ENCODE measurements around the gene MTMR1. TPM values are rescaled to one million over a fixed set of nuclear protein-coding genes. Genes with fewer than 3 reads are reported as not detected.

MTMR1 gene
- total RNA-seq, 1 experiment from 2014 or later, result 23.6 TPM

DNA sequence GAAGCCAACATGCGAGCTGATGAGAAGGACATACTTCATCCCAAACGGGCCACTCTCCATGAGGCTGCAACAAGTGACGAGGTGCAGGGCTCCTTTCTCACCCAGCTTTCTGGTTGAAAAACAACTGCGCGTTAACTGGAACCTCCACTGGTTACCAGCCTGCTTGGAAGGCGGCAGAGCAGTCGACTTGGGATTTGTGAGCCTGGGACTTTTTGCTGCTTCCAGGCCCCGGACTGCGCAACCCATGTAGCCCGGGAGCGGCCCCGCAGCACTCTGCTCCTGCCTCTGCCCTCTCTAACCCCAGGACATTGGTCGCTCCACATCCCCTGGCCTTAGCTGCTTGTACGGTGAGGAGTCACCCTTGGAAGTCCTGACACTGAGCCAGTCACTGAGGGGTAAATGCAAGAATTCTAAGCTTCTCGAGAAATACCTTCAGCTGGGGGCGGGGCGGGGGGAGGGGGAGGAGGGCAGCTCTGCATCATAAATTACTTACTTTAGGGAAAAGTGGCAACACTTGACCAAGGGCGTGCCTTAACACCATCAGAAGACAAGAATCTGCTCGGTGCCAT, 72.7 kb downstream of the MTMR1 start:
- H3K4me3 ChIP-seq (ENCODE audit: low read depth, low read length, poor library complexity, severe bottlenecking), result no peak overlapping the region
- CTCF ChIA-PET, result no interaction called here
- no peaks in the 10 kb centered on the region for H3K36me3 ChIP-seq (ENCODE audit: insufficient read depth, low read length, poor library complexity, severe bottlenecking)
- BruUV-seq (replicated peaks), result no TSS peak
- TF ChIP-seq, protein P1, sequence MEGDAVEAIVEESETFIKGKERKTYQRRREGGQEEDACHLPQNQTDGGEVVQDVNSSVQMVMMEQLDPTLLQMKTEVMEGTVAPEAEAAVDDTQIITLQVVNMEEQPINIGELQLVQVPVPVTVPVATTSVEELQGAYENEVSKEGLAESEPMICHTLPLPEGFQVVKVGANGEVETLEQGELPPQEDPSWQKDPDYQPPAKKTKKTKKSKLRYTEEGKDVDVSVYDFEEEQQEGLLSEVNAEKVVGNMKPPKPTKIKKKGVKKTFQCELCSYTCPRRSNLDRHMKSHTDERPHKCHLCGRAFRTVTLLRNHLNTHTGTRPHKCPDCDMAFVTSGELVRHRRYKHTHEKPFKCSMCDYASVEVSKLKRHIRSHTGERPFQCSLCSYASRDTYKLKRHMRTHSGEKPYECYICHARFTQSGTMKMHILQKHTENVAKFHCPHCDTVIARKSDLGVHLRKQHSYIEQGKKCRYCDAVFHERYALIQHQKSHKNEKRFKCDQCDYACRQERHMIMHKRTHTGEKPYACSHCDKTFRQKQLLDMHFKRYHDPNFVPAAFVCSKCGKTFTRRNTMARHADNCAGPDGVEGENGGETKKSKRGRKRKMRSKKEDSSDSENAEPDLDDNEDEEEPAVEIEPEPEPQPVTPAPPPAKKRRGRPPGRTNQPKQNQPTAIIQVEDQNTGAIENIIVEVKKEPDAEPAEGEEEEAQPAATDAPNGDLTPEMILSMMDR (conservative IDR thresholded peaks at IDR 0.05; ENCODE audit: low read depth, low read length), result no peak
- no peak for TF ChIP-seq EZH2 (IDR thresholded peaks at IDR 0.05; ENCODE audit: borderline replicate concordance, low read depth, low read length, poor library complexity, severe bottlenecking)
- no peak for DNase-seq (ENCODE audit: low spot score)
- no peaks in the 10 kb centered on the region for H3K27me3 ChIP-seq (replicated peaks; ENCODE audit: insufficient read depth, low read depth, low read length, poor library complexity)
- POLR2A ChIA-PET (ENCODE audit: low non-redundant PET), result no interaction called here
- intact Hi-C loops (cut with micrococcal nuclease; ENCODE audit: unreplicated experiment), result no loop called here
- no peaks in the 10 kb centered on the region for H3K4me1 ChIP-seq (ENCODE audit: insufficient read depth, low read length, poor library complexity, severe bottlenecking)
- H3K27ac ChIP-seq (ENCODE audit: low read depth, low read length, poor library complexity, severe bottlenecking), result no peak overlapping the region
- no peaks in the 10 kb centered on the region for H3K9me3 ChIP-seq (ENCODE audit: low read depth, low read length, poor library complexity, severe bottlenecking)

DNA sequence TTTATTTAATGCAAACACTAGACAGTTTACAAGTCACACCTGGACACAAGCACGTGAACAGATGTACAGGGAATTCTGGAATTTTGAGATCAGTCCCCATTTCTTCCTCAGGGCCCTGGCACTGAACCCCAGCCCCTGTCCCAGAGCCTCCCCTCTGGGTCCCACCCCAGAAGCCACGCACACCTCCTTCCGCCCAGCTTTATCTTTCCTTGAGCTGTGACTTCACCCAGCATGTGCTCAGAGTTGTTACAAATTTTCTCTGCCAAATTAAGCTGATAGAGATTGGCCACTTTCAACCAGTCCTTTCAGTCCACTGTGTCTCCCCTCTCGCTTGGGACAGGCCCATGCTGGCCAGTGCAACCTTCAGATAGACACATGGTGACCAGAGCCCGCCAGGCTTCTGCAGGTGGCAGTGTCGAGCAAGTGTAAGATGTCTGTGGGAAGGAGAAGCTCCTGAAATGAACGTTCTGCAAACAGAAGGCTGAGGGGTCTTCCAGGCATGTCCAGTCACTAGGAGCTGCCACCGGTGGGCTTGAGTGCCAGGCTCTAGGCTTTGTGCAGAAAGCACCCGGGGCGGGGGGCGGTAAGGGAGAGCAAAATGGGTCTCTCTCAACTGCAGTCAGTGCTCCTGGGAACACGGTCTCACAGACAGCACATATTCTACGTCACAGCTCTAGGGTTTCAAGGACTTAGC, 73.3 kb downstream of the MTMR1 start:
- TSS peak; percentile 45 for BruUV-seq (replicated peaks)
- no peaks in the 10 kb centered on the region for H3K36me3 ChIP-seq (ENCODE audit: insufficient read depth, low read length, poor library complexity, severe bottlenecking)
- no peak overlapping the region for H3K4me3 ChIP-seq (ENCODE audit: low read depth, low read length, poor library complexity, severe bottlenecking)
- ChIA-PET POLR2A (ENCODE audit: low non-redundant PET) (no interaction called here), CTCF (interaction anchor here (0.6 kb wide), 1 partner anchor 9 kb away, joined by 3 read pairs; no protein-coding TSS in a partner anchor)
- H3K9me3 ChIP-seq (ENCODE audit: low read depth, low read length, poor library complexity, severe bottlenecking), result no peaks in the 10 kb centered on the region
- no peak overlapping the region for H3K27ac ChIP-seq (ENCODE audit: low read depth, low read length, poor library complexity, severe bottlenecking)
- DNase-seq (ENCODE audit: low spot score), result no peak
- H3K27me3 ChIP-seq (replicated peaks; ENCODE audit: insufficient read depth, low read depth, low read length, poor library complexity), result no peaks in the 10 kb centered on the region
- TF ChIP-seq, protein P1 (conservative IDR thresholded peaks at IDR 0.05; ENCODE audit: low read depth, low read length), result peak; percentile 48
- no peak for TF ChIP-seq EZH2 (IDR thresholded peaks at IDR 0.05; ENCODE audit: borderline replicate concordance, low read depth, low read length, poor library complexity, severe bottlenecking)
- no peaks in the 10 kb centered on the region for H3K4me1 ChIP-seq (ENCODE audit: insufficient read depth, low read length, poor library complexity, severe bottlenecking)
- intact Hi-C loops (cut with micrococcal nuclease; ENCODE audit: unreplicated experiment), result no loop called here

DNA sequence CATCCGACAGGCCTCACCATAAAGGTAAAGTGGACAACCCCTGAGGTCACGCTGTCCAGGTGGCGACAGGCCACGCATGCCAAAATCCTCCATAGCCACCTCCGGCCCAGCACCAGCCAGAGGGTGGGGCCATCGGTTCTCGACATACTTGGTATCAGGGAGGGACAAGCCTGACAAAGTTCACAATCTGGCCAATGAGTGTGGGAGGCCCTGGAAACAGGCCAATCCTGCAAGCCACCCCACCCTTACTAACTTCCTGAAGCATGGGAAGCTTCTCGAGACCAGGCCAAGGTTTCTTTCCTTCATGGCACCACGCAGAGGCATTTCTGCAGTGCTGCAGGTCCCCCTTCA, 73.8 kb downstream of the MTMR1 start:
- Histone ChIP-seq H3K4me3 (ENCODE audit: low read depth, low read length, poor library complexity, severe bottlenecking) (no peak overlapping the region), H3K4me1 (ENCODE audit: insufficient read depth, low read length, poor library complexity, severe bottlenecking) (no peaks in the 10 kb centered on the region), H3K27me3 (replicated peaks; ENCODE audit: insufficient read depth, low read depth, low read length, poor library complexity) (no peaks in the 10 kb centered on the region), H3K27ac (ENCODE audit: low read depth, low read length, poor library complexity, severe bottlenecking) (no peak overlapping the region), H3K36me3 (ENCODE audit: insufficient read depth, low read length, poor library complexity, severe bottlenecking) (no peaks in the 10 kb centered on the region), H3K9me3 (ENCODE audit: low read depth, low read length, poor library complexity, severe bottlenecking) (no peaks in the 10 kb centered on the region)
- ChIA-PET POLR2A (ENCODE audit: low non-redundant PET) (no interaction called here), CTCF (interaction anchor here (0.6 kb wide), 1 partner anchor 8 kb away, joined by 3 read pairs; no protein-coding TSS in a partner anchor)
- intact Hi-C loops (cut with micrococcal nuclease; ENCODE audit: unreplicated experiment), result no loop called here
- no TSS peak for BruUV-seq (replicated peaks)
- DNase-seq (ENCODE audit: low spot score), result no peak
- TF ChIP-seq, protein P1 (conservative IDR thresholded peaks at IDR 0.05; ENCODE audit: low read depth, low read length), result no peak
- no peak for TF ChIP-seq EZH2 (IDR thresholded peaks at IDR 0.05; ENCODE audit: borderline replicate concordance, low read depth, low read length, poor library complexity, severe bottlenecking)

Measured in A673 (cell line).